Fibroblast of lung (primary cell): Measurements from ENCODE around the gene UQCC5. TPM values are rescaled to one million over a fixed set of nuclear protein-coding genes. Genes with fewer than 3 reads are reported as not detected.
A peak's percentile ranks its signal among the peaks of the same experiment; 100 is the strongest.

ENCODE experiments used
- DNase-seq, 2 donors: peaks; one replicate each; pipeline versions ENCODE4 v3.0.0 to v3.0.0-alpha.2; 2010; ENCODE audit warnings: low read depth in 2 of 2
- H2AFZ ChIP-seq: 2 replicates; pipeline ENCODE4 v1.5.1; 2012; ENCODE audit warnings: low read length, control low read depth, inconsistent platforms
- H3K27ac ChIP-seq: 2 replicates; pipeline ENCODE4 v1.5.1; 2011; ENCODE audit warnings: low read length, control low read depth; ENCODE audit not compliant: insufficient read depth
- H3K27me3 ChIP-seq: 2 replicates; pipeline ENCODE4 v1.5.1; 2011; ENCODE audit warnings: mild to moderate bottlenecking, low read length; ENCODE audit not compliant: control insufficient read depth, insufficient read depth
- H3K36me3 ChIP-seq: 2 replicates; pipeline ENCODE4 v1.5.1; 2011; ENCODE audit warnings: low read length; ENCODE audit not compliant: control insufficient read depth, insufficient read depth
- H3K4me1 ChIP-seq: 2 replicates; pipeline ENCODE4 v1.5.1; 2011; ENCODE audit warnings: low read length; ENCODE audit not compliant: control insufficient read depth, insufficient read depth; ENCODE audit errors: extremely low read depth
- H3K4me2 ChIP-seq: 2 replicates; pipeline ENCODE4 v1.5.1; 2011; ENCODE audit warnings: low read length, control low read depth; ENCODE audit not compliant: insufficient read depth; ENCODE audit errors: extremely low read depth
- H3K4me3 ChIP-seq, 4 experiments: fragments of 200-600 bp in 1 of 4; sonication (generic) in 1 of 4; replicated peaks in 1 of 4; 2 replicates each; pipeline ENCODE4 v1.5.1; 2011 to 2016; ENCODE audit warnings: low read length in 4 of 4, low read depth in 3 of 4, mild to moderate bottlenecking in 3 of 4, control low read depth in 2 of 4, inconsistent platforms in 1 of 4, mixed read lengths in 1 of 4; ENCODE audit not compliant: insufficient read depth in 1 of 4; ENCODE audit errors: control extremely low read depth in 1 of 4
- H3K79me2 ChIP-seq: 2 replicates; pipeline ENCODE4 v1.5.1; 2012; ENCODE audit warnings: mild to moderate bottlenecking, low read length, inconsistent platforms; ENCODE audit not compliant: control insufficient read depth, insufficient read depth
- H3K9ac ChIP-seq: 2 replicates; pipeline ENCODE4 v1.5.1; 2011; ENCODE audit warnings: mild to moderate bottlenecking, low read length, control low read depth; ENCODE audit not compliant: insufficient read depth
- H3K9me3 ChIP-seq: 2 replicates; pipeline ENCODE4 v1.5.1; 2012; ENCODE audit warnings: low read depth, low read length; ENCODE audit not compliant: control insufficient read depth, insufficient read depth
- H4K20me1 ChIP-seq: 2 replicates; pipeline ENCODE4 v1.5.1; 2011; ENCODE audit warnings: low read length; ENCODE audit not compliant: control insufficient read depth, insufficient read depth; ENCODE audit errors: extremely low read depth
- EZH2 ChIP-seq: IDR thresholded peaks from 2 replicates; pipeline ENCODE4 v1.5.1; 2012; ENCODE audit warnings: low read length, control low read depth, mild to moderate bottlenecking; ENCODE audit errors: missing control alignments
- polyA plus RNA-seq, 2 donors: library from polyadenylated mRNA; depleted of rRNA in 1 of 2; stranded (reverse) in 1 of 2; unstranded in 1 of 2; fragments of >200 nt; gene quantifications; 2 replicates each; pipeline ENCODE4 v1.2.1, GENCODE V29; 2011 to 2012; ENCODE audit warnings: missing spikeins in 1 of 2
- total RNA-seq: library from RNA; depleted of rRNA; stranded (reverse); fragments of >200 nt; gene quantifications from 2 replicates; pipeline ENCODE4 v1.2.1, GENCODE V29; 2014
- TF ChIP-seq, protein P1 (sequence below), 2 donors: IDR thresholded peaks in 1 of 2; conservative IDR thresholded peaks in 1 of 2; 1 replicate in 1 of 2; 2 replicates in 1 of 2; pipeline ENCODE4 v1.5.1; 2011 to 2012; ENCODE audit warnings: low read length in 2 of 2, control low read depth in 1 of 2, inconsistent platforms in 1 of 2, low read depth in 1 of 2, mild to moderate bottlenecking in 1 of 2

UQCC5 gene
- total and polyA plus RNA-seq, 2 donors (not counting 1 experiment from before 2014, with no cell fraction given), result 9.4 to 13.8 TPM

DNA sequence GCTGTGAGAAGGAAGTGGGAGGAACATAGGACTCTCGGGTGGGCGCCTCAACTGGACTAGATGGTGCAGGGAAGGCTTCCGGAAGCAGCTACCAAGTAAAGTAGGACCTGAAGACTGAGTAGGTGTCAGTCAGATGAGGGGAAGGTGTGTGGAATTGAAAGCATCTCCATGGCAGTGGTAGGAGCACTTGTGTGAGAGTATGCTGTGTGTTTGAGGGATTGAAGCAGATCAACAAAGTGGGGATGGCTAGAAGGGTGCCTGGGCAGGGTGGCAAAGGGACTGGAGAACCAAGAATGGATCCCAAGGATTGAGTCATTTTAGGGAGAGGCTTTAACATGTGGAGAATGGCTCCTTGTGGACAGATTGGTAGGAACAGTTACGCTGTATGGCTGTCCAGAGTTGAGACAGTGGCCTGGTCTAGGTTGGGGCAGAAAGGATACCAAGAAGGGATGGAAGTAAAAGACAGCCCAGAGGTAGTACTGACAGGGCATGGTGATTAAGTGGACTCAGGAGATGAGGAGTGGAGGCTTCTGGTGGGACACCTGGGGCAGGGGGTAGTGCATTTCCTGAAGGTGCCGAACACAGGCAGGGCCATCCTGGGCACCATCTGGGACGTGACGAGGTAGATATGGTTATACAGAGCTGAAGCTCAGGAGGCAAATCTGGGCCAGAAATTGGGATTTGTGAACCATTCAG, 1.5 kb downstream of the UQCC5 start:
- Histone ChIP-seq H3K4me2 (peak overlapping the region; percentile 99), H3K4me3 (peak overlapping the region; percentile 78 to 92 (median 88)), H2AFZ (no peak overlapping the region), H3K79me2 (peaks cover 33% of the 10 kb centered on the region), H3K9me3 (no peaks in the 10 kb centered on the region), H3K27me3 (no peaks in the 10 kb centered on the region), H4K20me1 (no peaks in the 10 kb centered on the region), H3K9ac (no peak overlapping the region), H3K27ac (peak overlapping the region; percentile 92), H3K4me1 (peaks cover 5% of the 10 kb centered on the region), H3K36me3 (no peaks in the 10 kb centered on the region)
- TF ChIP-seq, protein P1, sequence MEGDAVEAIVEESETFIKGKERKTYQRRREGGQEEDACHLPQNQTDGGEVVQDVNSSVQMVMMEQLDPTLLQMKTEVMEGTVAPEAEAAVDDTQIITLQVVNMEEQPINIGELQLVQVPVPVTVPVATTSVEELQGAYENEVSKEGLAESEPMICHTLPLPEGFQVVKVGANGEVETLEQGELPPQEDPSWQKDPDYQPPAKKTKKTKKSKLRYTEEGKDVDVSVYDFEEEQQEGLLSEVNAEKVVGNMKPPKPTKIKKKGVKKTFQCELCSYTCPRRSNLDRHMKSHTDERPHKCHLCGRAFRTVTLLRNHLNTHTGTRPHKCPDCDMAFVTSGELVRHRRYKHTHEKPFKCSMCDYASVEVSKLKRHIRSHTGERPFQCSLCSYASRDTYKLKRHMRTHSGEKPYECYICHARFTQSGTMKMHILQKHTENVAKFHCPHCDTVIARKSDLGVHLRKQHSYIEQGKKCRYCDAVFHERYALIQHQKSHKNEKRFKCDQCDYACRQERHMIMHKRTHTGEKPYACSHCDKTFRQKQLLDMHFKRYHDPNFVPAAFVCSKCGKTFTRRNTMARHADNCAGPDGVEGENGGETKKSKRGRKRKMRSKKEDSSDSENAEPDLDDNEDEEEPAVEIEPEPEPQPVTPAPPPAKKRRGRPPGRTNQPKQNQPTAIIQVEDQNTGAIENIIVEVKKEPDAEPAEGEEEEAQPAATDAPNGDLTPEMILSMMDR (conservative IDR thresholded peaks at IDR 0.05 in 1 of 2, IDR thresholded peaks at IDR 0.05 in 1 of 2; ENCODE audit: low read depth in 1 of 2, low read length in 2 of 2), result no peak
- no peak for TF ChIP-seq EZH2
- DNase-seq, result no peak

DNA sequence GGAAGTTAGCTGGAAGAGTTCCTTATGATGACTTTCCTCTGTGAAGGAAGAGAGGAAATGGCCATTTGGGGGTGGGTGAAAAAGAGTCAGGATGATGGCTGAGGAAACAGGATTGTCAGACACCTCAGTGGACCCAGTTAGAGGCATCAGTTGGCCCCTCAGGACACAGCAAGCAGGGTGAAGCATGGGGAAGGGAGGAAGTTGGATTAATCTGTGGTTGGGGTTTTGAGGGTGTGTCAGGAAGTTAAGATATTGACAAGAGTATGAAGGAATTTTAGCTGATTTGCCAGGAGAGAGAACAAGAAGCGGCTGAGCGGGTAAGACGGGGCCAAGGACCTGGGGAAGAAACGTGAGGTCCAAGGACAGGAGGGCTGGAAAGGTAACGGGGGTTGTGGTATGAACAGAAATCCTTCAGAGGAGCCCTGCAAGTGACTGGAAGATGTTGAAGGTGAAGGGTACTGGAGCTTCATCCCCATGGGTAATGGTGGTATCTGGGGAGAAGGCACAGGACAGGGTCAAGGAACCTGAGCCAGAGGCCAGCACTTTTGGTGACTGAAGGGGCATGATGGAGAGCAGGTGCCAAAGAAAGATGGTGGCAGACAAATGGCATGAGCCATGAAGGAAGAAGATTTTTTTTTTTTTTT, 2.7 kb downstream of the UQCC5 start:
- H3K9me3 ChIP-seq, result no peaks in the 10 kb centered on the region
- peak overlapping the region; percentile 8 for H3K4me2 ChIP-seq
- H4K20me1 ChIP-seq, result no peaks in the 10 kb centered on the region
- H3K27me3 ChIP-seq, result no peaks in the 10 kb centered on the region
- no peak overlapping the region for H3K9ac ChIP-seq
- H3K27ac ChIP-seq, result no peak overlapping the region
- no peak overlapping the region for H2AFZ ChIP-seq
- peak overlapping the region in 2 of 4 experiments; percentile 15 to 24 for H3K4me3 ChIP-seq
- H3K4me1 ChIP-seq, result peaks cover 5% of the 10 kb centered on the region
- no peak for DNase-seq
- TF ChIP-seq, protein P1 (conservative IDR thresholded peaks at IDR 0.05 in 1 of 2, IDR thresholded peaks at IDR 0.05 in 1 of 2; ENCODE audit: low read depth in 1 of 2, low read length in 2 of 2), result no peak
- TF ChIP-seq EZH2, result no peak
- no peaks in the 10 kb centered on the region for H3K36me3 ChIP-seq
- H3K79me2 ChIP-seq, result peaks cover 32% of the 10 kb centered on the region

DNA sequence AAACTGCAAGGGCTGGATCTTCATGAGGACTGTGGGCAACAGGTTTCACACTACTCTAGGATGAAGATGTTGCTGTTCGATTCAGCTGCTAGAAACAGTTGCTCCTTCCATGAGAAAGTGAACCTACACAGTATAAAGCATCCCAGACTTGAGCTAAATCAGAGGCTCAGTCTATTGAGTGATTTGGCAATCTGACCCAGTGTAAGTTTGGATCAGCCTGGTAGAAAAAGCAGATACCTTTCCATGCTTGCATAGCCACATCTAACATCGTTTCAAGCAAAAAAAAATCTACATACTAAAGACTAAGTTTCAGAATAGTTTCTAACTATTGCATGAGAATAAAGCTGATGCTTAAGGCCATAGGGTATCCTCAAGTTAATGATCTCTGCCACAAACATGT, 4.6 kb downstream of the UQCC5 start:
- Histone ChIP-seq H3K9me3 (no peaks in the 10 kb centered on the region), H3K27me3 (no peaks in the 10 kb centered on the region), H3K27ac (no peak overlapping the region), H2AFZ (no peak overlapping the region), H3K36me3 (no peaks in the 10 kb centered on the region), H3K4me3 (no peak overlapping the region), H4K20me1 (no peaks in the 10 kb centered on the region), H3K9ac (no peak overlapping the region), H3K4me2 (no peak overlapping the region), H3K4me1 (peaks cover 5% of the 10 kb centered on the region), H3K79me2 (peaks cover 32% of the 10 kb centered on the region)
- no peak for DNase-seq
- TF ChIP-seq EZH2, result no peak
- TF ChIP-seq, protein P1 (conservative IDR thresholded peaks at IDR 0.05 in 1 of 2, IDR thresholded peaks at IDR 0.05 in 1 of 2; ENCODE audit: low read depth in 1 of 2, low read length in 2 of 2), result no peak
